Keratinocyte (primary cell): ENCODE measurements around the gene NET1. TPM values are rescaled to one million over a fixed set of nuclear protein-coding genes. Genes with fewer than 3 reads are reported as not detected.

Experiments used
- DNase-seq: peaks from one replicate; pipeline ENCODE4 v3.0.0-alpha.2; 2011; ENCODE audit warnings: low read depth, missing footprints, low spot score
- FAIRE-seq: peaks from 2 replicates; lab custom pipeline; 2011; peaks lifted over from hg19 to GRCh38; lab: Jason Lieb, UNC
- H2AFZ ChIP-seq: 2 replicates; pipeline ENCODE4 v1.6.0; 2012; ENCODE audit warnings: low read length, control low read depth, inconsistent platforms; ENCODE audit not compliant: control insufficient read depth
- H3K27ac ChIP-seq: 2 replicates; pipeline ENCODE4 v1.5.1; 2011; ENCODE audit warnings: low read length; ENCODE audit not compliant: control insufficient read depth, insufficient read depth
- H3K27me3 ChIP-seq: 3 replicates; pipeline ENCODE4 v1.6.0; 2011; ENCODE audit warnings: low read length; ENCODE audit not compliant: control insufficient read depth, insufficient read depth; ENCODE audit errors: extremely low read depth
- H3K36me3 ChIP-seq, 2 experiments: 2 replicates in 1 of 2; 3 replicates in 1 of 2; pipeline ENCODE4 v1.5.1; 2011; ENCODE audit warnings: low read length in 2 of 2, mild to moderate bottlenecking in 1 of 2; ENCODE audit not compliant: control insufficient read depth in 2 of 2, insufficient read depth in 2 of 2; ENCODE audit errors: extremely low read depth in 1 of 2
- H3K4me1 ChIP-seq: 3 replicates; pipeline ENCODE4 v1.5.1; 2011; ENCODE audit warnings: low read length; ENCODE audit not compliant: control insufficient read depth, insufficient read depth; ENCODE audit errors: extremely low read depth
- H3K4me2 ChIP-seq: 3 replicates; pipeline ENCODE4 v1.6.0; 2011; ENCODE audit warnings: low read depth, low read length; ENCODE audit not compliant: control insufficient read depth, insufficient read depth; ENCODE audit errors: extremely low read depth
- H3K4me3 ChIP-seq, 3 experiments: fragments of 200-600 bp in 1 of 3; sonication (generic) in 1 of 3; 2 replicates in 2 of 3; 3 replicates in 1 of 3; pipeline ENCODE4 v1.5.1; 2011 to 2016; ENCODE audit warnings: low read length in 3 of 3, mild to moderate bottlenecking in 3 of 3, control low read depth in 2 of 3, inconsistent platforms in 1 of 3, low read depth in 1 of 3, mixed read lengths in 1 of 3, mixed run types in 1 of 3, moderate library complexity in 1 of 3; ENCODE audit not compliant: control insufficient read depth in 2 of 3, insufficient read depth in 2 of 3; ENCODE audit errors: extremely low read depth in 1 of 3
- H3K79me2 ChIP-seq: 2 replicates; pipeline ENCODE4 v1.6.0; 2012; ENCODE audit warnings: low read length; ENCODE audit not compliant: control insufficient read depth, insufficient read depth
- H3K9ac ChIP-seq: 3 replicates; pipeline ENCODE4 v1.6.0; 2011; ENCODE audit warnings: low read length; ENCODE audit not compliant: control insufficient read depth, insufficient read depth; ENCODE audit errors: extremely low read depth
- H3K9me1 ChIP-seq: 3 replicates; pipeline ENCODE4 v1.6.0; 2011; ENCODE audit warnings: low read length; ENCODE audit not compliant: control insufficient read depth, insufficient read depth; ENCODE audit errors: extremely low read depth
- H3K9me3 ChIP-seq: 2 replicates; pipeline ENCODE4 v1.5.1; 2012; ENCODE audit warnings: low read depth, low read length; ENCODE audit not compliant: control insufficient read depth
- H4K20me1 ChIP-seq: 3 replicates; pipeline ENCODE4 v1.6.0; 2011; ENCODE audit warnings: low read length; ENCODE audit not compliant: control insufficient read depth, insufficient read depth; ENCODE audit errors: extremely low read depth
- CTCF ChIP-seq, 3 experiments: IDR thresholded peaks in 1 of 3; conservative IDR thresholded peaks in 1 of 3; optimal IDR thresholded peaks in 1 of 3; 2 replicates in 2 of 3; 3 replicates in 1 of 3; pipeline versions ENCODE3 to v1.5.1; 2011; ENCODE audit warnings: low read length in 3 of 3, mild to moderate bottlenecking in 3 of 3, moderate library complexity in 2 of 3, control low read depth in 1 of 3, inconsistent platforms in 1 of 3; ENCODE audit not compliant: insufficient read depth in 2 of 3; ENCODE audit errors: extremely low read depth in 1 of 3
- EZH2 ChIP-seq: IDR thresholded peaks from one replicate; pipeline ENCODE4 v1.6.1; 2012; ENCODE audit warnings: inconsistent platforms, mild to moderate bottlenecking, low read length, moderate library complexity
- dilution Hi-C: fragments of 300-500 bp; cut with MboI; formaldehyde crosslinking; loops from one replicate; pipeline ENCODE4 v1.7.0; 2020; ENCODE audit warnings: low sequenced_read_pairs; ENCODE audit not compliant: extremely low pct_ligation_motif_present
- polyA plus RNA-seq, 5 experiments: library from polyadenylated mRNA; depleted of rRNA in 3 of 5; stranded (reverse) in 3 of 5; stranded (forward) in 1 of 5; unstranded in 1 of 5; fragments of >200 nt; gene quantifications; 1 replicate in 1 of 5; 2 replicates in 3 of 5; 3 replicates in 1 of 5; pipeline versions ENCODE4 v1.2.1 to v1.2.3, GENCODE V29; 2011 to 2012; ENCODE audit warnings: missing spikeins in 2 of 5, low read depth in 1 of 5, low replicate concordance in 1 of 5

NET1 gene
- polyA plus RNA-seq, 1 donor (not counting 4 experiments of a cell fraction or from before 2014, with no cell fraction given), result 214 TPM

- Histone ChIP-seq H3K9me1 (no peaks in the 10 kb centered on the region), H2AFZ (no peak overlapping the region), H3K27ac (no peak overlapping the region), H3K4me2 (no peak overlapping the region), H3K27me3 (peaks cover 26% of the 10 kb centered on the region), H3K4me1 (no peaks in the 10 kb centered on the region), H3K9ac (no peak overlapping the region), H3K9me3 (no peaks in the 10 kb centered on the region), H4K20me1 (no peaks in the 10 kb centered on the region), H3K36me3 (no peaks in the 10 kb centered on the region), H3K79me2 (no peaks in the 10 kb centered on the region), H3K4me3 (no peak overlapping the region)
- FAIRE-seq (no peak), DNase-seq (no peak)
- TF ChIP-seq CTCF (optimal IDR thresholded peaks at IDR 0.05 in 1 of 3, IDR thresholded peaks at IDR 0.05 in 1 of 3, conservative IDR thresholded peaks at IDR 0.05 in 1 of 3; ENCODE audit: extremely low read depth in 1 of 3, insufficient read depth in 2 of 3, low read length in 3 of 3), result no peak
- TF ChIP-seq EZH2, result no peak
- dilution Hi-C loops, result no loop called here
Measured at GRCh38 chr10:5364374-5364773, 48.0 kb upstream of the NET1 start.

GRCh38 chr10:5364890-5365338 lies 47.4 kb upstream of the NET1 start, which contains the start of gene UCN3:
Gene UCN3 (plus strand): TSS chr10:5364966. CDS start chr10:5373721, 8,755 bp downstream.
- no peak for FAIRE-seq
- TF ChIP-seq EZH2 (no peak), CTCF (optimal IDR thresholded peaks at IDR 0.05 in 1 of 3, IDR thresholded peaks at IDR 0.05 in 1 of 3, conservative IDR thresholded peaks at IDR 0.05 in 1 of 3; ENCODE audit: extremely low read depth in 1 of 3, insufficient read depth in 2 of 3, low read length in 3 of 3) (no peak)
- Histone ChIP-seq H3K9me3 (no peaks in the 10 kb centered on the region), H3K27me3 (peaks cover 26% of the 10 kb centered on the region), H3K36me3 (no peaks in the 10 kb centered on the region), H3K9ac (no peak within 1 kb of the TSS), H4K20me1 (no peaks in the 10 kb centered on the region), H3K4me3 (no peak within 1 kb of the TSS), H2AFZ (no peak within 1 kb of the TSS), H3K9me1 (no peaks in the 10 kb centered on the region), H3K4me2 (no peak within 1 kb of the TSS), H3K4me1 (no peaks in the 10 kb centered on the region), H3K79me2 (no peaks in the 10 kb centered on the region), H3K27ac (no peak within 1 kb of the TSS)
- dilution Hi-C loops, result no loop called here
- DNase-seq, result no peak
